GM21717 (cell line): Measurements from ENCODE around the gene MYO15A.

ENCODE experiments used
- ATAC-seq: cut with Tn5 transposase; IDR thresholded peaks from one replicate; pipeline ENCODE4 v1.9.1; 2021; ENCODE audit warnings: mild to moderate bottlenecking, moderate library complexity; ENCODE audit not compliant: unreplicated experiment

The MYO15A gene, protein sequence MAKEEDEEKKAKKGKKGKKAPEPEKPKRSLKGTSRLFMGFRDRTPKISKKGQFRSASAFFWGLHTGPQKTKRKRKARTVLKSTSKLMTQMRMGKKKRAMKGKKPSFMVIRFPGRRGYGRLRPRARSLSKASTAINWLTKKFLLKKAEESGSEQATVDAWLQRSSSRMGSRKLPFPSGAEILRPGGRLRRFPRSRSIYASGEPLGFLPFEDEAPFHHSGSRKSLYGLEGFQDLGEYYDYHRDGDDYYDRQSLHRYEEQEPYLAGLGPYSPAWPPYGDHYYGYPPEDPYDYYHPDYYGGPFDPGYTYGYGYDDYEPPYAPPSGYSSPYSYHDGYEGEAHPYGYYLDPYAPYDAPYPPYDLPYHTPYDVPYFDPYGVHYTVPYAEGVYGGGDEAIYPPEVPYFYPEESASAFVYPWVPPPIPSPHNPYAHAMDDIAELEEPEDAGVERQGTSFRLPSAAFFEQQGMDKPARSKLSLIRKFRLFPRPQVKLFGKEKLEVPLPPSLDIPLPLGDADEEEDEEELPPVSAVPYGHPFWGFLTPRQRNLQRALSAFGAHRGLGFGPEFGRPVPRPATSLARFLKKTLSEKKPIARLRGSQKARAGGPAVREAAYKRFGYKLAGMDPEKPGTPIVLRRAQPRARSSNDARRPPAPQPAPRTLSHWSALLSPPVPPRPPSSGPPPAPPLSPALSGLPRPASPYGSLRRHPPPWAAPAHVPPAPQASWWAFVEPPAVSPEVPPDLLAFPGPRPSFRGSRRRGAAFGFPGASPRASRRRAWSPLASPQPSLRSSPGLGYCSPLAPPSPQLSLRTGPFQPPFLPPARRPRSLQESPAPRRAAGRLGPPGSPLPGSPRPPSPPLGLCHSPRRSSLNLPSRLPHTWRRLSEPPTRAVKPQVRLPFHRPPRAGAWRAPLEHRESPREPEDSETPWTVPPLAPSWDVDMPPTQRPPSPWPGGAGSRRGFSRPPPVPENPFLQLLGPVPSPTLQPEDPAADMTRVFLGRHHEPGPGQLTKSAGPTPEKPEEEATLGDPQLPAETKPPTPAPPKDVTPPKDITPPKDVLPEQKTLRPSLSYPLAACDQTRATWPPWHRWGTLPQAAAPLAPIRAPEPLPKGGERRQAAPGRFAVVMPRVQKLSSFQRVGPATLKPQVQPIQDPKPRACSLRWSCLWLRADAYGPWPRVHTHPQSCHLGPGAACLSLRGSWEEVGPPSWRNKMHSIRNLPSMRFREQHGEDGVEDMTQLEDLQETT (N-terminal part only)

GRCh38 chr17:18108401-18109312, at the start of gene MYO15A:
Gene MYO15A (plus strand): TSS chr17:18108756. CDS start chr17:18118801, 10,045 bp downstream.
- no peak for ATAC-seq

DNA sequence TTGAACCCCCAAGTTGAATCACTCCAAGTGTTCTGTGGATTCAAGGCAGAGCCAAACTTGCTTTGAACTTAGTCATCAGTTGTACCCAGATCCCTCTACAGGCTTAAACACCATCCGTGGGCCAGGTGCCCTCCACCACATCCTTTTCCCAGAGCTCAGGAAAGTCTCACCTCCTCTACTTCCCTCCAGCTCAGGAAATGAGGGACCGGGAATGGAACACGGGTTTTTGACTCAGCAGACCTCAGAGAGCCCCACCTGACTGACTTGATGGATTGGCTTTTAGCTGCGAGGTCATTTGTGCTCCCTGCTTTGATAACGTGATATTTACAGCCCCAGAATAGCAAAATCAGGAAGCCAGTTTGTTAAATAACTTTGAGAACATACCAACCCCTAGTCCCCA, 49.3 kb upstream of the MYO15A start:
- ATAC-seq: no peak

DNA sequence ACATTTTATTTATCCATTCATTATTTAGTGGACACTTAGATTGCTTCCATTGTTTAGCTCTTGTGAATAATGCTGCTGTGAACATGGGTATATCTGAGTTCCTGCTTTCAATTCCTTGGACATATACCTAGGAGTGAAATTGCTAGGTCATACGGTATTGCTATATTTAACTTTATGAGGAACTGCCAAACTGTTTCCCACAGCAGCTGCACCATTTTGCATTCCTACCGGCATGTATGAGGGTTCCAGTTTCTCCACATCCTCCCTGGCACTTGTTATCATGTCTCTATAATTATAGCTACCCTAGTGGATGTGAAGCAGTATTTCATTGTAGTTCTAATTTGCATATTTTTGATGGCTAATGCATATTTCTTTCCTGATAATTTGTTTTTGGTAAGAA, 44.5 kb upstream of the MYO15A start:
- no peak for ATAC-seq

GRCh38 chr17:18065546-18065945, 43.0 kb upstream of the MYO15A start:
- no peak for ATAC-seq

GRCh38 chr17:18066866-18067265, 41.7 kb upstream of the MYO15A start:
- no peak for ATAC-seq

DNA sequence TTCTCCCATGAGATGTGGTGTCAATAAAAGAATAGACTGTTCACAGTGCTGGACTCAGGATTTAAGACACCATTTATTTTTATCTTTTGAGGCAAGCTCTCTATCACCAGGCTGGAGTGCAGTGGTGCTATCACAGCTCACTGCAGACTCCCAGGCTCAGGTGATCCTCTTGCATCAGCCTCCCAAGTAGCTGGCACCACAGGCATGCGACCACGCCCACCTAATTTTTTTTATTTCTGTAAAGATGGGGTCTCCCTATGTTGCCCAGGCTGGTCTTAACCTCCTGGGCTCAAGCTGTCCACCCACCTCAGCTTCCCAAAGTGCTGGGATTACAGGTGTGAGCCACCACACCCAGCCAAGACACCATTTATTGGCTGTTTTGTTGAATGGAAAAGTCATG, 39.5 kb upstream of the MYO15A start:
- ATAC-seq: no peak

GRCh38 chr17:18070861-18071340, 37.7 kb upstream of the MYO15A start:
- no peak for ATAC-seq

DNA sequence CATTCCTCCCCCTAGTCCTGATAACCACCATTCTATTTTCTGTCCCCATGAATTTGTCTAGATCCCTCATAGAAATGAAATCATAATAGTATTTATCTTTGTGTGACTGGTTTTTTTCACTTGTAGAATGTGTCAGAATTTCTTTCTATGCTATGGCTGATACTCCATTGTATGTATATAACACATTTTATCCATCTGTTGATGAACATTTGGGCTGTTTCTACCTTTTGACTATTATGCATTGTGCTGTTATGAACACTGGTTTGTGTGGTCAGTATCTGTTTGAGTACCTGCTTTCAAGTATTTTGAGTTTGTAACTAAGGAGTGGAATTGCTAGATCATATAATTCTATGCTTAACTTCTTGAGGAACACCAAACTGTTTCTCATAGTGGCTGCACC, 36.8 kb upstream of the MYO15A start:
- no peak for ATAC-seq

DNA sequence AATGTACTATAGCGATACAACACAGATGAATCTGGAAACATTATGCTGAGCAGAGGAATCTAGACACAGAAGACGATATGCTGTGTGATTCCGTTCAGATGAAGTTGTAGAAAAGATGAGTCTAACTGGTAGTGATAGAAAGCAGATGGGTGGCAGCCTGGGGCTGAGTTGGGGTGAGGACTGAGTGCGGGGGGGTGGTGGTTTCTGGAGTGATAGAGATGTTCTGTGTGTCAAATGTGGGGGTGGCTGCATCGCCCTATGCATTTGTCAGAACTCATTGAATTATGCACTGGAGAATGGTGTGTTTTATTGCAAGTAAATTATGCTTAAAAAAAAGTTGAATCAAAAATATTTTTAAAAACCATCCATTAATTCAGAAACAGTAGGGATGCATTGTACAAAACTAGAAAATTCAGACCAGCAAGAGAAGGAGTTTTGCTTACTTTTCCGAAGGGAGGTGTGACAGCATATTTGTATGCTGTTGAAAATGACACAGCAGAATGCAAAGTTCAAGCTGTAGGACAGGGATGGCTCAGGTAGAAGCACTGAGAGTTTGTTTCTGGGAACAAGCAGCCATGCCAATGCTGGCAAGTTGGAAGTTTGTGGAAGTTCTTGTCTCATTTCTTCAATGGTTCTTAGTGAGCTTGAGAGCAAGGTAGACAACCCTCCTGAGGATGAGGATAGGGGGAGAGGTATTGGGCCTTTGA, 33.8 kb upstream of the MYO15A start:
- no peak for ATAC-seq

DNA sequence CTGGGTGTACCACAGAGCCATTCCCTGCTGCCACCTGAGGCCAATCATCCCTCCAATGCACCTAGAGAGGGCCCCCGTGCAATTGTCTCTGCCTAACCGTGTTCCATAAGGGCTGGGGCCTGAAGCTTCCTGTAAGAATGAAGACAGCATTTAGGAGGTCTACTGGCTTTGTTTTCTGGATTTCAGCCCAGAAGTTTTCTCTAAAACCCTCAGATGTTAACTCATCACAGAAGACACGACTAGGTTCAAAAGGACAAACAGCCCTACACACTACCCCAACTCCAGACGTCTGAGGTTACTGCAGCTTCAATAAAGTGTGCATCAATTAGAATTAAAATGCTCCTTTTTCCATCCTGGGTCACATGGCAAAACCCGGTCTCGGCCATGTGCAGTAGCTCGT, 31.6 kb upstream of the MYO15A start:
- ATAC-seq: no peak

GRCh38 chr17:18079543-18079942, 29.0 kb upstream of the MYO15A start:
- ATAC-seq: no peak

GRCh38 chr17:18084256-18084655, 24.3 kb upstream of the MYO15A start:
- no peak for ATAC-seq

DNA sequence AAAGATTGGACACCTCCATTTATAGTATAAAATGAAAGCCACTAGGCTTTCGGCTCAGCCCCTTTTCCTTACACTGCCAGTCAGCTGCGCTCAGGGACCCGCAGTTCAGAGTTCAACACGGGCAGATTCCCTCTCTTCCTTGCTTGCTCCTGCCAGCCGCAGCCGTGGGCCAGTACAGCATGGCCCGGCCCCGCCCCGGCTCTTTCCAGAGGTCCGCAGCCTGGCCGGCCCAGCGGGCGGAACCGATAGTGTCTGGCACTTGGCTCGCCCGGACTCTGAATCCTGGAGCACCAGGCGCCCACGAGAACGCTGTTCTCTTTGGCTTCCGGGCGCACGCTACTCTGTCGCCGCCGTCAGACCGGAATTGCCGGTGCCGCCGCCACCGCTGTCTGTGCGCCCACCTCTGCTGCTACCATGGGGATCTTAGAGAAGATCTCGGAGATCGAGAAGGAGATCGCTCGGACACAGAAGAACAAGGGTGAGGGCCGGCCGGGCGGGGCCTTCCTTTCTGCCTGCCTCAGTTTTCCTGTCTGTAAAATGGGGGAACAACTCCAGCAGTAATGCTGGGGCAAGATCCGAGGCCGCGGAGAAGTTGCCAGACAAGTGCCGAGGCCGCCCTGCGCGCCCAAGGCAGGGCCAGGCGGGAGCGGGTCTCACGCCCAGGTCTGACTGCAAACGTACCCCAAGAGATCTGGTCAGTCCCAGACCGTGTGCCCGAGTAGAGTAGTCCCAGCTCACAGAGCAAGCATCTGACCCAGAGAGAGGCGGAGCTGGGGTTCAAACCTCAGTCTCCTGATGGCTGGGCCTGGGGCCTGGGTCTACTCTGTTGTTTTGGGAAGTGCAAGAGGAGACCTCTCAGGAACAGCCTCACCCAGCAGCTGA, 20.7 kb upstream of the MYO15A start, which contains the start of gene DRG2:
TSS of gene DRG2 (plus strand) at position 339 of the 882 bp plus-strand sequence. CDS start at position 415, 76 bp downstream.
- ATAC-seq: peak; percentile 71

GRCh38 chr17:18089613-18090012, 18.9 kb upstream of the MYO15A start:
- ATAC-seq: no peak

GRCh38 chr17:18093616-18094408, 14.7 kb upstream of the MYO15A start:
- no peak for ATAC-seq

GRCh38 chr17:18094409-18094807, 14.1 kb upstream of the MYO15A start:
- no peak for ATAC-seq

GRCh38 chr17:18099516-18099915, 9.0 kb upstream of the MYO15A start:
- ATAC-seq: no peak
